Neuronal stem cell (in vitro differentiated cells): ENCODE measurements around the gene RPL27.
"Not testable (repeated sequence)": the region's sequence is repeated elsewhere in the genome, so short reads cannot be mapped to it uniquely, and the experiment has no call there.

ENCODE experiments used
- DNase-seq: peaks from one replicate; pipeline ENCODE4 v3.0.0-alpha.2; 2013; ENCODE audit warnings: low spot score
- H2AFZ ChIP-seq: one replicate; pipeline ENCODE4 v1.6.1; 2013; ENCODE audit warnings: mild to moderate bottlenecking, low read length, inconsistent platforms
- H2AK5ac ChIP-seq: 2 replicates; pipeline ENCODE4 v1.6.1; 2013; ENCODE audit warnings: low read depth, mild to moderate bottlenecking, inconsistent platforms, low read length, moderate library complexity, mixed read lengths
- H2BK120ac ChIP-seq: 2 replicates; pipeline ENCODE4 v1.6.1; 2013; ENCODE audit warnings: low read depth, mild to moderate bottlenecking, inconsistent platforms, low read length, moderate library complexity, mixed read lengths
- H2BK12ac ChIP-seq: one replicate; pipeline ENCODE4 v1.6.1; 2013; ENCODE audit warnings: low read length, inconsistent platforms
- H2BK15ac ChIP-seq: 2 replicates; pipeline ENCODE4 v1.6.1; 2013; ENCODE audit warnings: mild to moderate bottlenecking, low read length, inconsistent platforms, mixed read lengths
- H2BK5ac ChIP-seq: one replicate; pipeline ENCODE4 v1.6.1; 2013; ENCODE audit warnings: inconsistent platforms, mild to moderate bottlenecking, low read length, moderate library complexity
- H3K14ac ChIP-seq: one replicate; pipeline ENCODE4 v1.6.1; 2013; ENCODE audit warnings: low read length, inconsistent platforms
- H3K18ac ChIP-seq: 2 replicates; pipeline ENCODE4 v1.6.1; 2013; ENCODE audit warnings: low read length, inconsistent platforms
- H3K23ac ChIP-seq: 2 replicates; pipeline ENCODE4 v1.6.1; 2013; ENCODE audit warnings: low read depth, mild to moderate bottlenecking, mixed read lengths, low read length, inconsistent platforms; ENCODE audit not compliant: poor library complexity
- H3K27ac ChIP-seq: replicated peaks from 3 replicates; pipeline ENCODE4 v1.5.1; 2013; ENCODE audit warnings: low read length, inconsistent platforms
- H3K27me3 ChIP-seq, 3 experiments: 2 replicates each; pipeline ENCODE4 v1.6.1; 2013; ENCODE audit warnings: low read length in 3 of 3, mild to moderate bottlenecking in 2 of 3, inconsistent platforms in 1 of 3, low read depth in 1 of 3, mixed read lengths in 1 of 3, moderate library complexity in 1 of 3; ENCODE audit not compliant: control insufficient read depth in 3 of 3, insufficient read depth in 3 of 3
- H3K36me3 ChIP-seq, 2 donors: replicated peaks in 1 of 2; 2 replicates each; pipeline ENCODE4 v1.6.1; 2013; ENCODE audit warnings: low read length in 2 of 2; ENCODE audit not compliant: control insufficient read depth in 2 of 2, insufficient read depth in 2 of 2
- H3K4ac ChIP-seq: 2 replicates; pipeline ENCODE4 v1.6.1; 2013; ENCODE audit warnings: inconsistent platforms, mild to moderate bottlenecking, low read length, moderate library complexity
- H3K4me1 ChIP-seq, 2 donors: 1 replicate in 1 of 2; 2 replicates in 1 of 2; pipeline ENCODE4 v1.6.1; 2013; ENCODE audit warnings: low read length in 2 of 2, low read depth in 1 of 2; ENCODE audit not compliant: control insufficient read depth in 2 of 2, insufficient read depth in 1 of 2
- H3K4me2 ChIP-seq: one replicate; pipeline ENCODE4 v1.6.1; 2013; ENCODE audit warnings: mild to moderate bottlenecking, low read length, inconsistent platforms; ENCODE audit not compliant: insufficient read depth, poor library complexity, severe bottlenecking
- H3K4me3 ChIP-seq, 2 donors: 2 replicates each; pipeline ENCODE4 v1.5.1; 2013; ENCODE audit warnings: low read length in 2 of 2, mild to moderate bottlenecking in 2 of 2, inconsistent platforms in 1 of 2, moderate library complexity in 1 of 2
- H3K79me1 ChIP-seq: one replicate; pipeline ENCODE4 v1.6.1; 2013; ENCODE audit warnings: low read depth, mild to moderate bottlenecking, inconsistent platforms, low read length, moderate library complexity
- H3K9ac ChIP-seq: one replicate; pipeline ENCODE4 v1.6.1; 2013; ENCODE audit warnings: mild to moderate bottlenecking, low read depth, low read length, inconsistent platforms; ENCODE audit not compliant: poor library complexity
- H3K9me3 ChIP-seq, 2 donors: replicated peaks in 1 of 2; 2 replicates each; pipeline versions ENCODE3 to v1.6.1; 2013; ENCODE audit warnings: low read length in 2 of 2, mild to moderate bottlenecking in 2 of 2, inconsistent platforms in 1 of 2, low read depth in 1 of 2, mixed read lengths in 1 of 2, moderate library complexity in 1 of 2; ENCODE audit not compliant: control insufficient read depth in 2 of 2, insufficient read depth in 1 of 2
- H4K8ac ChIP-seq: one replicate; pipeline ENCODE4 v1.6.1; 2013; ENCODE audit warnings: low read depth, mild to moderate bottlenecking, inconsistent platforms, low read length, moderate library complexity
- H4K91ac ChIP-seq: one replicate; pipeline ENCODE4 v1.6.1; 2013; ENCODE audit warnings: low read length, low read depth, mild to moderate bottlenecking, inconsistent platforms; ENCODE audit not compliant: poor library complexity
- WGBS, 2 donors: extraction: QIAGEN DNeasy Blood & Tissue Kit; methylation state at CpG; one replicate each; pipeline ENCODE4 v1.1.7; 2013; ENCODE audit warnings: missing lambda C conversion rate in 2 of 2, mixed read lengths in 1 of 2; ENCODE audit not compliant: insufficient read length in 2 of 2, insufficient replicate concordance in 1 of 2; ENCODE audit errors: extremely low coverage in 2 of 2; 5-methylcytosine and 5-hydroxymethylcytosine counted together

RPL27 gene

DNA sequence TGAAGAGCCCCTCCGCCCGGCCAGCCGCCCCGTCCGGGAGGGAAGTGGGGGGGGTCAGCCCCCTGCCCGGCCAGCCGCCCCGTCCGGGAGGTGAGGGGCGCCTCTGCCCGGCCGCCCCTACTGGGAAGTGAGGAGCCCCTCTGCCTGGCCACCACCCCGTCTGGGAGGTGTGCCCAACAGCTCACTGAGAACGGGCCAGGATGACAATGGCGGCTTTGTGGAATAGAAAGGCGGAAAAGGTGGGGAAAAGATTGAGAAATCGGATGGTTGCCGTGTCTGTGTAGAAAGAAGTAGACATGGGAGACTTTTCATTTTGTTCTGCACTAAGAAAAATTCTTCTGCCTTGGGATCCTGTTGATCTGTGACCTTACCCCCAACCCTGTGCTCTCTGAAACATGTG is 24.9 kb upstream of the RPL27 start:
- not testable (repeated sequence) for DNase-seq, H3K79me1 ChIP-seq, H3K23ac ChIP-seq, H3K14ac ChIP-seq, H4K91ac ChIP-seq, H3K9ac ChIP-seq, H3K18ac ChIP-seq, H2BK5ac ChIP-seq, H3K4ac ChIP-seq, H2AFZ ChIP-seq, H3K4me3 ChIP-seq, H2BK120ac ChIP-seq, H3K4me2 ChIP-seq, H4K8ac ChIP-seq, H3K36me3 ChIP-seq, H3K9me3 ChIP-seq, H3K27ac ChIP-seq, H2AK5ac ChIP-seq, H2BK15ac ChIP-seq, H3K27me3 ChIP-seq, H2BK12ac ChIP-seq, H3K4me1 ChIP-seq
- WGBS, 2 donors, result no CpG with 5 or more reads among the region's 18 CpGs

DNA sequence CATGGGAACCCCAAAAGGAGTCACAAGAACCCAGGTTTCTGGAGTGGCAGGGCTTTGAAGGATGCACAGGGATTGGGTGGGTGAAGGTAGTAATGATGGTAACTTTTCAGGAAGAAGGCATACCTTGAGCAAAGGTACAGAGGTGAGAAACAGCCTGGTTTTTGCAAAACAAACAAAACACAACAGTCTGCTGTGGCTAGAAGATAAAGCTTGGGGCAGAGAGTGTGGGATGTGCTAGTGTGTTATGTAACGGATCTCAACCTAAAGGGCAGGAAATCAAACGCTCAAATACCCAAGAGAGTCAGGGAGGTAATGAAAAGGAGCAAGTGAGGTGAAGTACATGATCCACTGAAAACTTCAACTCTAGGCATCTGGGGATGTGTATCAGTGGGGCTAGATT is 23.0 kb upstream of the RPL27 start:
- Histone ChIP-seq H3K9ac (no peak overlapping the region), H3K23ac (no peak overlapping the region), H2BK120ac (no peak overlapping the region), H3K36me3 (no peaks in the 10 kb centered on the region), H3K79me1 (no peaks in the 10 kb centered on the region), H3K9me3 (peaks cover 0 to 3% of the 10 kb centered on the region in 2 donors), H3K4me1 (peaks cover 0 to 5% of the 10 kb centered on the region in 2 donors), H3K18ac (no peak overlapping the region), H4K8ac (no peak overlapping the region), H3K4ac (no peak overlapping the region), H3K14ac (no peak overlapping the region), H3K4me2 (no peak overlapping the region), H2BK5ac (no peak overlapping the region), H4K91ac (no peak overlapping the region), H3K27ac (no peak overlapping the region), H2BK12ac (no peak overlapping the region), H2AK5ac (no peak overlapping the region), H3K27me3 (no peaks in the 10 kb centered on the region), H2BK15ac (no peak overlapping the region), H3K4me3 (no peak overlapping the region), H2AFZ (no peak overlapping the region)
- no peak for DNase-seq
- WGBS, 2 donors, result no CpG with 5 or more reads among the region's 2 CpGs

DNA sequence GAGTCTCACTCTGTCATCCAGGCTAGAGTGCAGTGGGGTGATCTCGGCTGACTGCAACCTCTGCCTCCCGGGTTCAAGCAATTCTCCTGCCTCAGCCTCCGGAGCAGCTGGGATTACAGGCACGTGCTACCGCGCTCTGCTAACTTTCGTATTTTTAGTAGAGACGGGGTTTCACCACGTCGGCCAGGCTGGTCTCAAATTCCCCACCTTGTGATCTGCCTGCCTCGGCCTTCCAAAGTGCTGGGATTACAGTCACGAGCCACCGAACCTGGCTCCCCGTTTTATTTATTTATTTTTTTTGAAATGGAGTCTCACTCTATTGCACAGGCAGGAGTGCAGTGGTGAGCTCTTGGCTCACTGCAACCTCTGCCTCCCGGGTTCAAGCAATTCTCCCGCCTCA is 22.5 kb upstream of the RPL27 start:
- H2AK5ac ChIP-seq, H3K79me1 ChIP-seq, H3K4ac ChIP-seq, H3K4me3 ChIP-seq, H3K14ac ChIP-seq, H3K4me1 ChIP-seq, H2BK12ac ChIP-seq, H3K4me2 ChIP-seq, DNase-seq, H3K9ac ChIP-seq, H2BK15ac ChIP-seq, H3K23ac ChIP-seq, H3K36me3 ChIP-seq, H2BK5ac ChIP-seq, H3K27me3 ChIP-seq, H2AFZ ChIP-seq, H3K9me3 ChIP-seq, H4K8ac ChIP-seq, H4K91ac ChIP-seq, H3K18ac ChIP-seq, H3K27ac ChIP-seq, H2BK120ac ChIP-seq: not testable (repeated sequence)
- no CpG with 5 or more reads among the region's 16 CpGs for WGBS, 2 donors

DNA sequence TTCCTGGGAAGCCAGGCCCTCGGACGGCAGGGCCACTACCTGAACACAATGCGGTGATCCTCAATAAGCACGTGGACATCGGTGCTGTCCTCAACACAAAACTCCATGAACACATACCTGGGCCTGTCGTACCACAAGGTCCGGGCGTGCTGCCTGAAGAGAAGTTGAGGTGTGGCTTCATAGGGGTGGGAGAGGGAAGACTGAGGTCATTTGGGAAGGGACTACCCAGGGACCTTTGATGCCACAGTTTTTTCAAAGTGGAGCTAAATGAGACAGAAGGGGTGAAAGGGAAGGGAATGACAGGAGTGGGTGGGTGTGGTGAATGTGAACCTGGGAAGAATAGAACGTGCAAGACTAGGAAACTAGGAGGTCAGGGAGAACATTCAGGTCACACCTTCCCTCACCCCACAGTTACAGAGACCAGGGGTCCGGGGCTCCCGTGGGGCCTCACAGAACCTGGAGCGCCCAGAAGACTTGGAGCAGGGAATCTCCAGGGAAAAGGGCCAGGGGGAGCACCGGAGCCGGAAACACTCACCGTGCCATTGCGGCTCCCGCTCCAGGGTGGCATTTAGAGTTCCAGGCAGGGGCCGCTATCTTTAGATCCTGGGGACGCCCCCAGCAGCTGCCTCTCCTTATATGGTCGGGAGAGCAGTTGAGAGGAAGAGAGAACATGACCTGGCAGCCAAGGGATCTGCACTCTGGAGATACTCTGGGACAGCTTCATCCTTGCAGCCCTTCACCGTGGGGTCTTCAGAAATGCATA is 18.5 kb upstream of the RPL27 start, which contains the start of gene PTGES3L:
Gene PTGES3L, minus strand, starts transcription at position 570 of the 763 bp plus-strand sequence. Its CDS starts 27 bp downstream, at position 543.
- Histone ChIP-seq H2BK120ac (peak within 1 kb of the TSS; percentile 87), H3K27me3 (no peaks in the 10 kb centered on the region), H3K18ac (peak within 1 kb of the TSS; percentile 91), H3K27ac (peak within 1 kb of the TSS; percentile 59), H2BK12ac (peak within 1 kb of the TSS; percentile 22), H3K36me3 (peaks cover 0 to 10% of the 10 kb centered on the region in 2 donors), H4K91ac (peak within 1 kb of the TSS; percentile 72), H3K79me1 (peaks cover 10% of the 10 kb centered on the region), H3K4me2 (peak within 1 kb of the TSS; percentile 96), H3K4me3 (peak within 1 kb of the TSS; percentile 59 to 97), H3K14ac (peak within 1 kb of the TSS; percentile 89), H3K4me1 (peaks cover 2 to 12% of the 10 kb centered on the region in 2 donors), H2AK5ac (peak within 1 kb of the TSS; percentile 81), H4K8ac (no peak within 1 kb of the TSS), H2AFZ (peak within 1 kb of the TSS; percentile 86), H3K23ac (peak within 1 kb of the TSS; percentile 99), H2BK5ac (peak within 1 kb of the TSS; percentile 75), H3K9ac (peak within 1 kb of the TSS; percentile 98), H2BK15ac (no peak within 1 kb of the TSS), H3K4ac (peak within 1 kb of the TSS; percentile 37), H3K9me3 (peaks cover 0 to 3% of the 10 kb centered on the region in 2 donors)
- no CpG with 5 or more reads among the region's 21 CpGs for WGBS, 2 donors
- no peak for DNase-seq
